Left lung (tissue), 10 donors: ENCODE results near the gene ACE. TPM values are rescaled to one million over a fixed set of nuclear protein-coding genes. Genes with fewer than 3 reads are reported as not detected.
"Not testable (repeated sequence)": the region's sequence is repeated elsewhere in the genome, so short reads cannot be mapped to it uniquely, and the experiment has no call there.

Source experiments
- ATAC-seq: fragments of 200-7000 bp; cut with Tn5 transposase; one replicate; pipeline ENCODE4 v1.9.1; 2020; ENCODE audit warnings: moderate library complexity
- DNase-seq, 4 donors: peaks; one replicate each; pipeline ENCODE4 v3.0.0-alpha.2; 2013 to 2020
- H3K27ac ChIP-seq, 2 donors: fragments of 200-600 bp; sonication (generic) in 1 of 2; one replicate each; pipeline versions ENCODE4 v1.5.0 to v1.8.0; 2020 to 2021
- H3K27me3 ChIP-seq, 2 donors: fragments of 200-600 bp; sonication (generic) in 1 of 2; one replicate each; pipeline versions ENCODE4 v1.5.0 to v1.8.0; 2020 to 2021
- H3K36me3 ChIP-seq, 2 donors: fragments of 200-600 bp; sonication (generic) in 1 of 2; one replicate each; pipeline versions ENCODE4 v1.5.0 to v1.8.0; 2020 to 2021
- H3K4me1 ChIP-seq, 2 donors: fragments of 200-600 bp; one replicate each; pipeline ENCODE4 v1.8.0; 2021
- H3K4me3 ChIP-seq, 2 donors: fragments of 200-600 bp; sonication (generic) in 1 of 2; one replicate each; pipeline versions ENCODE4 v1.5.0 to v1.8.0; 2020 to 2021; ENCODE audit warnings: mild to moderate bottlenecking in 1 of 2
- H3K9me3 ChIP-seq, 2 donors: fragments of 200-600 bp; sonication (generic) in 1 of 2; one replicate each; pipeline versions ENCODE4 v1.5.0 to v1.8.0; 2020 to 2021
- intact Hi-C, 2 donors: fragments of 100-400 bp; cut with DNase I; formaldehyde crosslinking; loops; one replicate each; pipeline versions ENCODE4 v1.11.2 to v1.14.2; 2022
- polyA plus RNA-seq, 6 donors: library from polyadenylated mRNA; unstranded; fragments of 120-200 nt; gene quantifications; one replicate each; pipeline ENCODE4 v1.2.1, GENCODE V29; 2013; ENCODE audit not compliant: insufficient read length in 6 of 6
- total RNA-seq, 2 donors: library from RNA; stranded (reverse); fragmentation: NEBNext Ultra II Directional; extraction: Animal tissue kit (Norgen Biotek cat#: 25700); gene quantifications; one replicate each; pipeline ENCODE4 v1.2.1, GENCODE V29; 2021
- TF ChIP-seq, protein P1 (sequence below), 2 donors: fragments of 200-600 bp; sonication (generic) in 1 of 2; IDR thresholded peaks; one replicate each; pipeline versions ENCODE4 v1.5.0 to v1.8.0; 2021; ENCODE audit warnings: antibody characterized with exemption in 2 of 2
- donor health status: DM: no; HTN: yes; CAD: no.
- donor health status: DM: no; HTN: no; CAD: no.

Gene ACE
- total and polyA plus RNA-seq, 8 donors: 39.9 to 72.0 (median 55.3) TPM

DNA sequence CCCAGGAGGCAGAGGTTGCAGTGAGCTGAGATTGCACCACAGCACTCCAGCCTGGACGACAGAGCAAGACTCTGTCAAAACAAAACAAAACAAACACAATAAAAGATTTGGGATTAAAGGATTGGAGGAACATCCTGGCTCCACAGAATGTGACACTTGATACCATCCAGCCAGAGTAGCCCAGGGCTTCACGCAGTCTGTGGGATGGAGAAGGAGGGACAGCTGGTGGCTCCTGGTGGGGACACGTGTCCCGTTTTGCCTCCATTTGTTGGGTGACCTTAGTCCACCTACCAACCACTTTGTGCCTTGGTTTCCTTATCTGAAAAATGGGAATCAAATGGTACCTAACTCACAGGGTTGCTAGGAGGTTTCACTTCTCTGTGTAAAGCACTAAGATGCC is 18.4 kb upstream of the ACE start:
- Histone ChIP-seq H3K9me3 (no peaks in the 10 kb centered on the region), H3K27ac (no peak overlapping the region), H3K36me3 (no peaks in the 10 kb centered on the region), H3K4me3 (no peak overlapping the region), H3K27me3 (no peaks in the 10 kb centered on the region), H3K4me1 (peaks cover 0 to 39% of the 10 kb centered on the region in 2 donors)
- TF ChIP-seq, protein P1, sequence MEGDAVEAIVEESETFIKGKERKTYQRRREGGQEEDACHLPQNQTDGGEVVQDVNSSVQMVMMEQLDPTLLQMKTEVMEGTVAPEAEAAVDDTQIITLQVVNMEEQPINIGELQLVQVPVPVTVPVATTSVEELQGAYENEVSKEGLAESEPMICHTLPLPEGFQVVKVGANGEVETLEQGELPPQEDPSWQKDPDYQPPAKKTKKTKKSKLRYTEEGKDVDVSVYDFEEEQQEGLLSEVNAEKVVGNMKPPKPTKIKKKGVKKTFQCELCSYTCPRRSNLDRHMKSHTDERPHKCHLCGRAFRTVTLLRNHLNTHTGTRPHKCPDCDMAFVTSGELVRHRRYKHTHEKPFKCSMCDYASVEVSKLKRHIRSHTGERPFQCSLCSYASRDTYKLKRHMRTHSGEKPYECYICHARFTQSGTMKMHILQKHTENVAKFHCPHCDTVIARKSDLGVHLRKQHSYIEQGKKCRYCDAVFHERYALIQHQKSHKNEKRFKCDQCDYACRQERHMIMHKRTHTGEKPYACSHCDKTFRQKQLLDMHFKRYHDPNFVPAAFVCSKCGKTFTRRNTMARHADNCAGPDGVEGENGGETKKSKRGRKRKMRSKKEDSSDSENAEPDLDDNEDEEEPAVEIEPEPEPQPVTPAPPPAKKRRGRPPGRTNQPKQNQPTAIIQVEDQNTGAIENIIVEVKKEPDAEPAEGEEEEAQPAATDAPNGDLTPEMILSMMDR (IDR thresholded peaks at IDR 0.05): no peak
- ATAC-seq: no peak
- intact Hi-C loops: no loop called here
- DNase-seq: peak in 1 of 4 donors; percentile 16

DNA sequence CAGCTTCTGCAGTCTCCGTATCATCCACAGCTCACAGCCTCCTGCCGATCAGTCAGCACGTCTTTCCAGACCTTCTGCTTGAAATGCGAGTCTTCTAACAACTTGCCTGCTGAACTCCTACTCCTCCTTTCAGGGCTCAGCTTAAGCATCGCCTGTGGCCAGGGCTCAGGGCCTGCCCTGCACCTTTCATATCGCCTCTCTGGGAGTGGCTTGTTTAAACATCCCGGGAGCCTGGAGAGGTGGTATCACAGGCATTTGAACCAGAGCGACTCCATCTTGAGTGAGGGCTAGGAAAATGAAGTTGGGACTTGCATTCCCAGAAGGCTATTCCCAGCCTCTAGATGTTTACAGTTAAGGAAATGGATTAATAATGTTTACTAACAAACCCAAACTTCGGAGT is 16.8 kb upstream of the ACE start:
- ATAC-seq: no peak
- Histone ChIP-seq H3K4me1 (peaks cover 0 to 38% of the 10 kb centered on the region in 2 donors), H3K9me3 (no peaks in the 10 kb centered on the region), H3K4me3 (no peak overlapping the region), H3K27ac (no peak overlapping the region), H3K36me3 (no peaks in the 10 kb centered on the region), H3K27me3 (no peaks in the 10 kb centered on the region)
- TF ChIP-seq, protein P1 (IDR thresholded peaks at IDR 0.05): no peak
- intact Hi-C loops: no loop called here
- DNase-seq: peak in 1 of 4 donors; percentile 12

DNA sequence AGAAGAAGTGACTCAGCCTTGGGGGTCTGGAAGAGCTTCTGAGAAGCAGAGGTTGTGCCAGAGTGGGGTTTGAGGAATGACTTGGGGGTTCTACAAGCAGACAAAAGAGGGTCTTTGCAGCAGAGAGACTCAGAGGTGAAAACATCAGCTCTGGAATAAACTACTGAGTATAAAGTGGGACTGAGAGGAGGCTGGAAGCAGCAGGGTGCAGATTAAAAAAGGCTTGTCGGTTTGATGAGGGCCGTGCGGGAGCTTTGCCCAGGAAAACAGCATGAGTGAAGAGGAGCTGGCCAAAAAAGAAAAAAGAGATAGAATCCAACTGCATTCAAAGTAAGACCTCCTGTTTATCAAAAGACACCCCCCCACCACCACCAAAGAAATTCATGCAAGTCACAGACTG is 13.1 kb upstream of the ACE start:
- Histone ChIP-seq H3K4me1 (peaks cover 0 to 34% of the 10 kb centered on the region in 2 donors), H3K36me3 (no peaks in the 10 kb centered on the region), H3K27ac (no peak overlapping the region), H3K27me3 (no peaks in the 10 kb centered on the region), H3K4me3 (no peak overlapping the region), H3K9me3 (no peaks in the 10 kb centered on the region)
- intact Hi-C loops: no loop called here
- ATAC-seq (no peak), DNase-seq (no peak)
- TF ChIP-seq, protein P1 (IDR thresholded peaks at IDR 0.05): no peak

DNA sequence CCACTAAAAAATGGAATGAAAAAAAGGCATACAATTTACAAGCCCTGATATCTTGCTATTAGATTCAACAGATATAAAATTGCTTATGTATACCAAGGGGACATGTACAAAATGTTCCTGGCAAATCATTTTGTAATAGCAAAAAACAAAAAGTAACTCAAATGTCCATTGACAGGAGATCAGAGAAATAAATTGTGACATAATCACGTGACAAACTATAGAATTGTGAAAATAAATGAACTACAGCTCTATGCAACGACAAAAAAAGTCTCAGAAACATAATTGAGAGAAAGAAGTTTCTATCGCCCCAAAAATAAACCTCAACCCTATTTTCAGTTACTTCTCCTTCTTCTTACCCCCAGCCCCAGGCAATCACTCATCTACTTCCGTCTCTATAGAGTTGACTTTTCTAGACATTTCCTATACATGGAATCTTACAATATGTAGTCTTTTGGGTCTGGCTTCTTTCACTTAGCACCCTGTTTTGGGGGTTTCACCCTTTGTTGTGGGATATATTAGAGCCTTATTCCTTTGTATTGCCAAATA is 12.1 kb upstream of the ACE start:
- Histone ChIP-seq H3K9me3 (no peaks in the 10 kb centered on the region), H3K27me3 (no peaks in the 10 kb centered on the region)
- DNase-seq: no peak

DNA sequence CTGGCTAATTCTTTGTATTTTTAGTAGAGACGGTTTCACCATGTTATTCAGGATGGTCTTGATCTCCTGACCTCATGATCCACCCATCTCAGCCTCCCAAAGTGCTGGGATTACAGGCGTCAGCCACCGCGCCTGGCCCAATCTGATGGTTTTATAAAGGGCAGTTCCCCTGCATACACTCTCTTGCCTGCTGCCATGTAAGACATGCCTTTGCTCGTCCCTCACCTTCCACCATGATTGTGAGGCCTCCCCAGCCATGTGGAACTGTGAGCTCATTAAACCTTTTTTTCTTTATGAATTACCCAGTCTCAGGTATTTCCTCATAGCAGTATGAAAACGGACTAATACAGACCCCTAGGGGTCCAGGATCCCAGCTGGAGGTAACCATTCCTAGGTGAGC is 8.8 kb upstream of the ACE start:
- H3K27me3 ChIP-seq, H3K4me1 ChIP-seq, ATAC-seq, H3K9me3 ChIP-seq, H3K36me3 ChIP-seq, intact Hi-C loops, H3K27ac ChIP-seq, H3K4me3 ChIP-seq: not testable (repeated sequence)
- peak in 1 of 4 donors; percentile 1 for DNase-seq

More for the DNA sequence above, 12.1 kb upstream of the ACE start:
- Histone ChIP-seq H3K4me3 (no peak overlapping the region), H3K36me3 (no peaks in the 10 kb centered on the region), H3K27ac (no peak overlapping the region), H3K4me1 (peaks cover 0 to 34% of the 10 kb centered on the region in 2 donors)
- no peak for ATAC-seq
- intact Hi-C loops: no loop called here
- TF ChIP-seq, protein P1 (IDR thresholded peaks at IDR 0.05): no peak

DNA sequence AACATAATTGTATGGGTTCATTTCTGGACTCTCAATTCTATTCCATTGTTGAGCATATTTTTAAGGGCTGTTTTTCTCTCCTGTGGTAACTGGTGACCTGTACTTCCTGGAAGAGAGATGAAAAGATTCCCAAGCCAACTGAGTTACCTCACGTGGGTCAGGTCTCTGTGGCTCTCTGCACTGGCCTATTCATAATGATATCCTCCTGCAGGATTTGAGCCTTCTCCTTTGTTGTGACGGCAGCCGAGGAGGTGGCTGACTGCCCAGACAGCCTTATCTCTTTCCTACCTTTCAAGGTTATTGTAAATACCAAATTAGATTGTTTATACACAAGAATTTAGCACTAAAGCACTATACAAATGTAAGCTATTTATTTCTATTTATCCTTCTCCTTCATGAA is 2.7 kb upstream of the ACE start:
- ATAC-seq (no peak), DNase-seq (peak in 1 of 4 donors; percentile 6)
- H3K4me3 ChIP-seq: no peak overlapping the region
- intact Hi-C loops: no loop called here
- peaks cover 5 to 45% of the 10 kb centered on the region in 2 donors for H3K27me3 ChIP-seq
- TF ChIP-seq, protein P1 (IDR thresholded peaks at IDR 0.05): no peak
- H3K9me3 ChIP-seq: no peaks in the 10 kb centered on the region
- no peaks in the 10 kb centered on the region for H3K36me3 ChIP-seq
- H3K27ac ChIP-seq: peak overlapping the region in 1 of 2 donors; percentile 39
- H3K4me1 ChIP-seq: peaks cover 15 to 46% of the 10 kb centered on the region in 2 donors
